Natural killer cell treated with Interleukin-12 subunit alpha and Interleukin-12 subunit beta and Interleukin-15 and Interleukin-18, amount 100 ng/mL, for 72 hours (primary cell): ENCODE data around the gene PRXL2A. TPM values are rescaled to one million over a fixed set of nuclear protein-coding genes. Genes with fewer than 3 reads are reported as not detected.
"Not testable (repeated sequence)": the region's sequence is repeated elsewhere in the genome, so short reads cannot be mapped to it uniquely, and the experiment has no call there.

Experiments
- ATAC-seq, 2 donors: fragments of 150-1000 bp; cut with Tn5 transposase in 1 of 2; sonication (Bioruptor Pico), chemical (Tn5 transposase) in 1 of 2; 2 replicates each; pipeline ENCODE4 v1.10.0; 2021
- DNase-seq: peaks from one replicate; pipeline ENCODE4 v3.0.0; 2022; ENCODE audit warnings: low spot score
- H3K27ac Mint-ChIP-seq, 2 donors: 1 replicate in 1 of 2; 2 replicates in 1 of 2; pipeline ENCODE4 v1.8.0; 2022; ENCODE audit warnings: mixed read lengths in 2 of 2, mild to moderate bottlenecking in 1 of 2, moderate library complexity in 1 of 2
- H3K27me3 Mint-ChIP-seq, 2 donors: 1 replicate in 1 of 2; 2 replicates in 1 of 2; pipeline ENCODE4 v1.8.0; 2022; ENCODE audit warnings: mixed read lengths in 2 of 2
- H3K36me3 Mint-ChIP-seq: one replicate; pipeline ENCODE4 v1.8.0; 2022; ENCODE audit warnings: mixed read lengths
- H3K4me1 Mint-ChIP-seq, 2 donors: 1 replicate in 1 of 2; 2 replicates in 1 of 2; pipeline ENCODE4 v1.8.0; 2022; ENCODE audit warnings: low read depth in 2 of 2, mixed read lengths in 2 of 2, mild to moderate bottlenecking in 1 of 2
- H3K4me3 Mint-ChIP-seq: one replicate; pipeline ENCODE4 v1.8.0; 2022; ENCODE audit warnings: mixed read lengths
- H3K9me3 Mint-ChIP-seq: 2 replicates; pipeline ENCODE4 v1.8.0; 2022; ENCODE audit warnings: mixed read lengths
- total RNA-seq, 2 donors: library from RNA; stranded (reverse); gene quantifications; one replicate each; pipeline ENCODE4 v1.2.3, GENCODE V29; 2022

PRXL2A gene
- total RNA-seq, 2 donors from 2014 or later: 6.4 to 9.7 TPM

GRCh38 chr10:80415734-80416478 is 7.6 kb downstream of the PRXL2A start:
- H3K27ac Mint-ChIP-seq: no peak overlapping the region
- ATAC-seq: no peak
- DNase-seq: no peak
- no peaks in the 10 kb centered on the region for H3K27me3 Mint-ChIP-seq
- no peaks in the 10 kb centered on the region for H3K9me3 Mint-ChIP-seq
- H3K4me3 Mint-ChIP-seq: no peak overlapping the region
- H3K4me1 Mint-ChIP-seq: no peaks in the 10 kb centered on the region
- H3K36me3 Mint-ChIP-seq: no peaks in the 10 kb centered on the region

- ATAC-seq: no peak
- H3K9me3 Mint-ChIP-seq: no peaks in the 10 kb centered on the region
- no peaks in the 10 kb centered on the region for H3K27me3 Mint-ChIP-seq
Measured at GRCh38 chr10:80416479-80417098, 8.2 kb downstream of the PRXL2A start.

GRCh38 chr10:80417256-80417655 is 8.9 kb downstream of the PRXL2A start:
- H3K27me3 Mint-ChIP-seq: not testable (repeated sequence)

More at GRCh38 chr10:80416479-80417098, 8.2 kb downstream of the PRXL2A start:
- no peak for DNase-seq
- Mint-ChIP-seq H3K36me3 (no peaks in the 10 kb centered on the region), H3K4me1 (no peaks in the 10 kb centered on the region), H3K27ac (no peak overlapping the region), H3K4me3 (no peak overlapping the region)

GRCh38 chr10:80421050-80421706 is 12.8 kb downstream of the PRXL2A start:
- no peak for ATAC-seq
- Mint-ChIP-seq H3K27ac (no peak overlapping the region), H3K4me3 (no peak overlapping the region), H3K4me1 (peaks cover 0 to 3% of the 10 kb centered on the region in 2 donors), H3K36me3 (no peaks in the 10 kb centered on the region), H3K27me3 (no peaks in the 10 kb centered on the region), H3K9me3 (no peaks in the 10 kb centered on the region)
- DNase-seq: no peak

More at GRCh38 chr10:80417256-80417655, 8.9 kb downstream of the PRXL2A start:
- not testable (repeated sequence) for H3K4me1 Mint-ChIP-seq, ATAC-seq, H3K27ac Mint-ChIP-seq, DNase-seq, H3K36me3 Mint-ChIP-seq, H3K9me3 Mint-ChIP-seq, H3K4me3 Mint-ChIP-seq

GRCh38 chr10:80421707-80422536 is 13.6 kb downstream of the PRXL2A start:
- ATAC-seq (no peak), DNase-seq (no peak)
- no peaks in the 10 kb centered on the region for H3K9me3 Mint-ChIP-seq
- H3K27me3 Mint-ChIP-seq: no peaks in the 10 kb centered on the region
- H3K27ac Mint-ChIP-seq: no peak overlapping the region
- peaks cover 0 to 3% of the 10 kb centered on the region in 2 donors for H3K4me1 Mint-ChIP-seq
- no peak overlapping the region for H3K4me3 Mint-ChIP-seq
- no peaks in the 10 kb centered on the region for H3K36me3 Mint-ChIP-seq

- DNase-seq (no peak), ATAC-seq (no peak)
- Mint-ChIP-seq H3K9me3 (no peaks in the 10 kb centered on the region), H3K36me3 (no peaks in the 10 kb centered on the region), H3K27ac (no peak overlapping the region), H3K4me1 (peaks cover 0 to 3% of the 10 kb centered on the region in 2 donors), H3K4me3 (no peak overlapping the region), H3K27me3 (no peaks in the 10 kb centered on the region)
Measured at GRCh38 chr10:80425901-80426300, 17.6 kb downstream of the PRXL2A start.

- peaks cover 0 to 3% of the 10 kb centered on the region in 2 donors for H3K4me1 Mint-ChIP-seq
- no peaks in the 10 kb centered on the region for H3K27me3 Mint-ChIP-seq
- H3K9me3 Mint-ChIP-seq: no peaks in the 10 kb centered on the region
- H3K27ac Mint-ChIP-seq: no peak overlapping the region
- DNase-seq: no peak
- ATAC-seq: no peak
- no peak overlapping the region for H3K4me3 Mint-ChIP-seq
- no peaks in the 10 kb centered on the region for H3K36me3 Mint-ChIP-seq
Measured at GRCh38 chr10:80427541-80427940, 19.2 kb downstream of the PRXL2A start.

- no peak overlapping the region for H3K4me3 Mint-ChIP-seq
- H3K9me3 Mint-ChIP-seq: no peaks in the 10 kb centered on the region
- no peak overlapping the region for H3K27ac Mint-ChIP-seq
- no peaks in the 10 kb centered on the region for H3K4me1 Mint-ChIP-seq
- ATAC-seq: no peak
- no peaks in the 10 kb centered on the region for H3K36me3 Mint-ChIP-seq
- no peak for DNase-seq
- no peaks in the 10 kb centered on the region for H3K27me3 Mint-ChIP-seq
Measured at GRCh38 chr10:80429521-80429973, 21.2 kb downstream of the PRXL2A start.

GRCh38 chr10:80433134-80433533 is 24.8 kb downstream of the PRXL2A start:
- no peak overlapping the region for H3K4me3 Mint-ChIP-seq
- no peaks in the 10 kb centered on the region for H3K36me3 Mint-ChIP-seq
- no peaks in the 10 kb centered on the region for H3K4me1 Mint-ChIP-seq
- H3K27me3 Mint-ChIP-seq: peaks cover 7 to 9% of the 10 kb centered on the region in 2 donors
- ATAC-seq: no peak
- no peaks in the 10 kb centered on the region for H3K9me3 Mint-ChIP-seq
- no peak overlapping the region for H3K27ac Mint-ChIP-seq
- DNase-seq: no peak

- Mint-ChIP-seq H3K27ac (no peak overlapping the region), H3K27me3 (peaks cover 9% of the 10 kb centered on the region in 2 donors), H3K9me3 (no peaks in the 10 kb centered on the region), H3K4me1 (no peaks in the 10 kb centered on the region), H3K4me3 (no peak overlapping the region), H3K36me3 (no peaks in the 10 kb centered on the region)
- ATAC-seq (no peak), DNase-seq (no peak)
Measured at GRCh38 chr10:80436446-80437098, 28.2 kb downstream of the PRXL2A start.

GRCh38 chr10:80437227-80437626 is 28.9 kb downstream of the PRXL2A start:
- DNase-seq: no peak
- H3K36me3 Mint-ChIP-seq: no peaks in the 10 kb centered on the region
- H3K4me1 Mint-ChIP-seq: no peaks in the 10 kb centered on the region
- no peak overlapping the region for H3K4me3 Mint-ChIP-seq
- no peak overlapping the region for H3K27ac Mint-ChIP-seq
- peaks cover 9% of the 10 kb centered on the region in 2 donors for H3K27me3 Mint-ChIP-seq
- no peaks in the 10 kb centered on the region for H3K9me3 Mint-ChIP-seq
- ATAC-seq: no peak

- Mint-ChIP-seq H3K4me3 (no peak overlapping the region), H3K36me3 (no peaks in the 10 kb centered on the region), H3K27me3 (peaks cover 9% of the 10 kb centered on the region in 2 donors), H3K9me3 (no peaks in the 10 kb centered on the region), H3K4me1 (peaks cover 15 to 17% of the 10 kb centered on the region in 2 donors), H3K27ac (no peak overlapping the region)
- DNase-seq: no peak
- ATAC-seq: no peak
Measured at GRCh38 chr10:80441831-80442230, 33.5 kb downstream of the PRXL2A start.

GRCh38 chr10:80442879-80443278 is 34.5 kb downstream of the PRXL2A start:
- DNase-seq: no peak
- Mint-ChIP-seq H3K4me3 (no peak overlapping the region), H3K4me1 (peaks cover 15 to 25% of the 10 kb centered on the region in 2 donors), H3K27ac (no peak overlapping the region), H3K27me3 (peaks cover 3 to 6% of the 10 kb centered on the region in 2 donors), H3K9me3 (no peaks in the 10 kb centered on the region), H3K36me3 (no peaks in the 10 kb centered on the region)
- ATAC-seq: no peak
